Astrocyte of the cerebellum (primary cell): ENCODE data around the gene SENP8.
A peak's percentile ranks its signal among the peaks of the same experiment; 100 is the strongest.

ENCODE experiments used
- DNase-seq: peaks from one replicate; pipeline ENCODE4 v3.0.0-alpha.2; 2011; ENCODE audit warnings: low read depth
- H3K4me3 ChIP-seq: 2 replicates; pipeline ENCODE4 v1.5.1; 2011; ENCODE audit warnings: mild to moderate bottlenecking, low read depth, low read length, moderate library complexity
- CTCF ChIP-seq: IDR thresholded peaks from 2 replicates; pipeline ENCODE4 v1.5.1; 2012; ENCODE audit warnings: low read length, low read depth, moderate library complexity, mild to moderate bottlenecking; ENCODE audit errors: missing control alignments
- in situ Hi-C: cut with HindIII; loops from 2 replicates; pipeline ENCODE4 v1.10.0; 2017; ENCODE audit warnings: low sequenced_read_pairs

Gene SENP8

GRCh38 chr15:72178976-72179585 is 60.9 kb downstream of the SENP8 start:
- TF ChIP-seq CTCF: no peak
- DNase-seq: no peak
- in situ Hi-C loops: no loop called here
- H3K4me3 ChIP-seq: no peak overlapping the region

- TF ChIP-seq CTCF: no peak
- in situ Hi-C loops: no loop called here
- DNase-seq: no peak
- H3K4me3 ChIP-seq: no peak overlapping the region
Observed at GRCh38 chr15:72179950-72180581, 61.9 kb downstream of the SENP8 start.

GRCh38 chr15:72180761-72181324 is 62.6 kb downstream of the SENP8 start:
- no peak for TF ChIP-seq CTCF
- in situ Hi-C loops: no loop called here
- DNase-seq: no peak
- no peak overlapping the region for H3K4me3 ChIP-seq

- no peak for DNase-seq
- no peak overlapping the region for H3K4me3 ChIP-seq
- TF ChIP-seq CTCF: no peak
- in situ Hi-C loops: no loop called here
Observed at GRCh38 chr15:72182244-72182643, 64.0 kb downstream of the SENP8 start.

GRCh38 chr15:72182673-72183072 is 64.5 kb downstream of the SENP8 start:
- in situ Hi-C loops: no loop called here
- no peak for DNase-seq
- no peak for TF ChIP-seq CTCF
- no peak overlapping the region for H3K4me3 ChIP-seq

GRCh38 chr15:72183781-72184164 is 65.6 kb downstream of the SENP8 start:
- TF ChIP-seq CTCF: no peak
- DNase-seq: no peak
- H3K4me3 ChIP-seq: peak overlapping the region; percentile 20
- in situ Hi-C loops: no loop called here
